Activated CD4-positive, alpha-beta T cell treated with anti-CD3 and anti-CD28 coated beads, Interleukin-2, amount 10 ng/mL, durations not matched to agents 7 days and 5 days (primary cell): ENCODE results near the gene ATE1. TPM values are rescaled to one million over a fixed set of nuclear protein-coding genes. Genes with fewer than 3 reads are reported as not detected.
"Not testable (repeated sequence)": the region's sequence is repeated elsewhere in the genome, so short reads cannot be mapped to it uniquely, and the experiment has no call there.

Source experiments
- CTCF ChIA-PET: fragments of 350-600 bp; sonication (Branson Sonifier 250); formaldehyde crosslinking; loops from one replicate; lab custom pipeline; 2021; ENCODE audit warnings: antibody characterized with exemption; lab: Charles Lee
- POLR2A ChIA-PET: fragments of 350-600 bp; sonication (Branson Sonifier 250); formaldehyde crosslinking; loops from one replicate; lab custom pipeline; 2021; ENCODE audit warnings: antibody characterized with exemption; lab: Charles Lee
- DNase-seq: peaks from one replicate; pipeline ENCODE4 v3.0.0-alpha.2; 2020
- H3K27ac Mint-ChIP-seq: one replicate; pipeline ENCODE4 v1.8.0; 2021; ENCODE audit warnings: mild to moderate bottlenecking, moderate library complexity, mixed read lengths
- H3K27me3 Mint-ChIP-seq: one replicate; pipeline ENCODE4 v1.8.0; 2021; ENCODE audit warnings: mixed read lengths
- H3K36me3 Mint-ChIP-seq: one replicate; pipeline ENCODE4 v1.8.0; 2021; ENCODE audit warnings: low read depth, mixed read lengths
- H3K4me1 Mint-ChIP-seq: one replicate; pipeline ENCODE4 v1.8.0; 2021; ENCODE audit warnings: mixed read lengths
- H3K4me3 Mint-ChIP-seq: one replicate; pipeline ENCODE4 v1.8.0; 2021; ENCODE audit warnings: mild to moderate bottlenecking, moderate library complexity, mixed read lengths
- H3K9me3 Mint-ChIP-seq: one replicate; pipeline ENCODE4 v1.8.0; 2021; ENCODE audit warnings: mixed read lengths
- total RNA-seq, 2 experiments: library from RNA; stranded (reverse); gene quantifications; one replicate each; pipeline ENCODE4 v1.2.3, GENCODE V29; 2021

Gene ATE1
- total RNA-seq, 2 experiments from 2014 or later, result 23.1 to 24.4 TPM

DNA sequence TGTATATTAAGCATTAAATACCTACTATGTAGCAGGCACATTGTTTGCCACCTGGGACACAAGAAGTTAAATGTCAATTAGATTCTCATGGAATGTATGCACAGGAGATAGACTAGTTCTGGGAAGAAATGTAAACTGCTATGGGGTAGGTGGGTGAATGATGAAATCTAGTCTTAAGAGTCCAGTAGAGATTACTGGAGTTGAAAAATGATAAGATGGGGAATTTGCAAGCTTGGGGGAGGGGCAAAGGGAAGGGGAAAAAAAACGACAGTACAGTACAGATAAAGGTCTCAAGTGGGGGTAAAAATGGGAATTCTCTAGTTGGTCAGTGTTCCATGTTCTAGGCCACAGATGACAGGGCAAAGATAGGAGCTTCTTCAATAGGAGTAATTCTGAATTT, 94.4 kb downstream of the ATE1 start:
- Mint-ChIP-seq H3K4me3 (no peak overlapping the region), H3K4me1 (peaks cover 3% of the 10 kb centered on the region), H3K27ac (no peak overlapping the region), H3K27me3 (no peaks in the 10 kb centered on the region), H3K36me3 (peaks cover 6% of the 10 kb centered on the region), H3K9me3 (no peaks in the 10 kb centered on the region)
- CTCF ChIA-PET, result interaction anchor here (1.1 kb wide), 1 partner anchor 21 kb away, joined by 3 read pairs; no protein-coding TSS in a partner anchor
- no peak for DNase-seq
- POLR2A ChIA-PET, result no interaction called here

DNA sequence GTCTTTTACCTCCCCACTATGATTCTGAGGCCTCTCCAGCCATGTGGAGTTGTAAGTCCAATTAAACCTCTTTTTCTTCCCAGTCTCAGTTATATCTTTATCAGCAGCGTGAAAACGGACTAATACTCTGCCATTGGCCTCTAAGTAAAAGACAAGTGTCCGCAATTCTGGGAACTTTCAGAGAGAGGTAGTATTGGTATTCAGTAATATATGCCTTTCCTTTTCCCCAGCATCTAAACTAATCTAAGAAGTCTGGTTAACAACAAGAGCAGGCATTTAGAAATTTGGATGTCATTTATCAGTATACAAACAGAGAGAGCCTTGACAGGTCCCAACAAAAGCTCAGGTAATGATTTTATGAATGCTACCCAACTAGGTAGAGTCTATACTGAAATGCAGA, 95.2 kb downstream of the ATE1 start:
- H3K27me3 Mint-ChIP-seq, result no peaks in the 10 kb centered on the region
- H3K4me3 Mint-ChIP-seq, result no peak overlapping the region
- H3K9me3 Mint-ChIP-seq, result no peaks in the 10 kb centered on the region
- no peak for DNase-seq
- H3K4me1 Mint-ChIP-seq, result no peaks in the 10 kb centered on the region
- ChIA-PET POLR2A (no interaction called here), CTCF (no interaction called here)
- no peak overlapping the region for H3K27ac Mint-ChIP-seq
- H3K36me3 Mint-ChIP-seq, result peaks cover 13% of the 10 kb centered on the region

DNA sequence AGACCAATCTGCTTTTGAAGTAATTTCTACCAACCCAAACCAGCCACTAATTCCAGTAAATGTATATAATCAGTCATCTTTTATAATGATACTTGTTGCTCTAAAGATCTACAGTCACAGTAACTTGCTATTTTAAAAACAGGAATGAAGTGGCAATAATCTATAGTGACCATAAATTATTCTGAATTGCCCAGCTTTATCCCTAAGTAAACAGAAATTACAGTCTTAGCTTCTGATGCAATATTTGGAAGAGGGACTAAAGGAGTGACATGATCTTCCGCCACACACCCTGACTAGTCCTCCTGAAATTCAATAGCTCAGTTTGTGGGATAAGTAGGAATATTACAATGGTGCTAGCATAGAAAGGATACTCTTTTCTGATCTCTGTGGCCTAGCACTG, 96.1 kb downstream of the ATE1 start:
- DNase-seq, result no peak
- ChIA-PET POLR2A (no interaction called here), CTCF (interaction anchor here (0.6 kb wide), 1 partner anchor 19 kb away, joined by 3 read pairs; no protein-coding TSS in a partner anchor)
- no peak overlapping the region for H3K4me3 Mint-ChIP-seq
- H3K36me3 Mint-ChIP-seq, result peaks cover 19% of the 10 kb centered on the region
- no peaks in the 10 kb centered on the region for H3K4me1 Mint-ChIP-seq
- no peak overlapping the region for H3K27ac Mint-ChIP-seq
- H3K27me3 Mint-ChIP-seq, result no peaks in the 10 kb centered on the region
- no peaks in the 10 kb centered on the region for H3K9me3 Mint-ChIP-seq

GRCh38 chr10:121831237-121831636, 96.6 kb downstream of the ATE1 start:
- Mint-ChIP-seq H3K4me1 (no peaks in the 10 kb centered on the region), H3K27me3 (no peaks in the 10 kb centered on the region), H3K9me3 (no peaks in the 10 kb centered on the region), H3K4me3 (no peak overlapping the region), H3K36me3 (peaks cover 20% of the 10 kb centered on the region), H3K27ac (no peak overlapping the region)
- DNase-seq, result no peak
- ChIA-PET CTCF (no interaction called here), POLR2A (no interaction called here)

DNA sequence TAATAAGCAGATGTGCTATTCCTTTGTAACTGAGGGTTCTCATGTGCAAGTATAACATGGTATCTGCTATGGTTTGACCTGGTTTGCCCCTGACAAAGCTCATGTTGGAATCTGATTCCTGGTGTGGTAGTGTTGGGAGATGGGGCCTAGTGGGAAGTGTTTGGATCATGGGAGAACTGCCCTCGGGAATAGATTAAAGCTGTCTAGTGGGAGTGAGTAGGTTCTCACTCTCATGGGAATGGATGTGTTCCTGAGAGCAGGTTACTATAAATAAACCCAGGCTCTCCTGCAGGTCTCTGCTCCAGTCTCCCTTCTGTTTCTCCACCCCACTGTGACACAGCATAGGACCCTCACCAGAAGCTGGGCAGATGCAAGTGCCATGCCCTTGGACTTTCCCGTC, 97.7 kb downstream of the ATE1 start:
- POLR2A ChIA-PET, result no interaction called here
- DNase-seq, result no peak
- Mint-ChIP-seq H3K9me3 (no peaks in the 10 kb centered on the region), H3K36me3 (peaks cover 18% of the 10 kb centered on the region), H3K27ac (no peak overlapping the region), H3K27me3 (no peaks in the 10 kb centered on the region), H3K4me3 (no peak overlapping the region), H3K4me1 (no peaks in the 10 kb centered on the region)
- CTCF ChIA-PET, result interaction anchor here (0.5 kb wide), 1 partner anchor 161 kb away, joined by 3 read pairs; no protein-coding TSS in a partner anchor

- CTCF ChIA-PET, result no interaction called here
- Mint-ChIP-seq H3K4me1 (no peaks in the 10 kb centered on the region), H3K36me3 (peaks cover 16% of the 10 kb centered on the region), H3K27me3 (no peaks in the 10 kb centered on the region), H3K27ac (no peak overlapping the region), H3K9me3 (no peaks in the 10 kb centered on the region), H3K4me3 (no peak overlapping the region)
- no peak for DNase-seq
- POLR2A ChIA-PET, result no interaction called here
These were observed 99.8 kb downstream of the ATE1 start for GRCh38 chr10:121828045-121828444.

DNA sequence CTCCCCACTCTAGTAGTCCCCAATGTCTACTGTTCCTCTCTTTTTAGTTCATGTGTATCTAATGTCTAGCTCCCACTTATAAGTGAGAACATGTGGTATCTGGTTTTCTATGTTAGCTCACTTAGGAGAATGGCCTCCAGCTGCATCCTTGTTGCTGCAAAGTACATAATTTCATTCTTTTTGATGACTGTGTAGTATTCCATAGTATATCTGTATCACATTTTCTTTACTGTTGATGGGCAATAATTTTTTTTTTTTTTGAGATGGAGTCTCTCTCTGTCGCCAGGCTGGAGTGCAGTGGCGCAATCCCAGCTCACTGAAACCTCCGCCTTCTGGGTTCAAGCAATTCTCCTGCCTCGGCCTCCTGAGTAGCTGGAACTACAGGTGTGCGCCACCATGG, 101.1 kb downstream of the ATE1 start:
- H3K9me3 Mint-ChIP-seq, POLR2A ChIA-PET, H3K4me3 Mint-ChIP-seq, CTCF ChIA-PET, DNase-seq, H3K4me1 Mint-ChIP-seq, H3K27me3 Mint-ChIP-seq, H3K27ac Mint-ChIP-seq: not testable (repeated sequence)
- peaks cover 16% of the 10 kb centered on the region for H3K36me3 Mint-ChIP-seq

- peak; percentile 8 for DNase-seq
- POLR2A ChIA-PET, result no interaction called here
- H3K27me3 Mint-ChIP-seq, result no peaks in the 10 kb centered on the region
- no peaks in the 10 kb centered on the region for H3K9me3 Mint-ChIP-seq
- peaks cover 14% of the 10 kb centered on the region for H3K36me3 Mint-ChIP-seq
- H3K4me1 Mint-ChIP-seq, result no peaks in the 10 kb centered on the region
- no peak overlapping the region for H3K4me3 Mint-ChIP-seq
- no peak overlapping the region for H3K27ac Mint-ChIP-seq
- CTCF ChIA-PET, result interaction anchor here (0.5 to 2.1 kb wide), 3 partner anchors 11 to 64 kb away, joined by 3 to 4 read pairs (median 3); no protein-coding TSS in a partner anchor
These were observed 103.8 kb downstream of the ATE1 start for GRCh38 chr10:121823993-121824463.

GRCh38 chr10:121822724-121823123, 105.1 kb downstream of the ATE1 start:
- Mint-ChIP-seq H3K27ac (no peak overlapping the region), H3K9me3 (no peaks in the 10 kb centered on the region), H3K4me3 (no peak overlapping the region), H3K27me3 (no peaks in the 10 kb centered on the region), H3K4me1 (no peaks in the 10 kb centered on the region), H3K36me3 (peaks cover 8% of the 10 kb centered on the region)
- DNase-seq, result no peak
- POLR2A ChIA-PET, result no interaction called here
- CTCF ChIA-PET, result no interaction called here

DNA sequence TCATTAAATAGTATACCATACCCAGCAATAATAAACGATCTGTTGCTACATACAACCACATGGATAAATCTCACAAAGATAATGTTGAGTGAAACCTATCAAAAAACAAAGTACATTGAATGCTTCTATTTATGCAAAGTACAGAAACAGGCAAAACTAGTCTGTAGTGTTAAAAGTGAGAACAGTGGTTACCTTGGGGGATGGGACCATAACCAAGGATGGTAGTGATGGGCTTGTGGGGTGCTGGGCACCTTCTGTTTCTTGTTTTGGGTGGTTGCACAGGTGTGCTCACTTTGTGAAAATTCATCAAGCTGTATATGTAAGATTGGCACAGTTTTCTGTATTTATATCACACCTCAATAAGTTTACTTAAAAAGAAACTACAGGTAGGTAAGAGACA, 105.7 kb downstream of the ATE1 start:
- CTCF ChIA-PET, result interaction anchor here (0.6 kb wide), 1 partner anchor 171 kb away, joined by 4 read pairs; no protein-coding TSS in a partner anchor
- Mint-ChIP-seq H3K27me3 (no peaks in the 10 kb centered on the region), H3K27ac (no peak overlapping the region), H3K36me3 (peaks cover 3% of the 10 kb centered on the region), H3K4me1 (no peaks in the 10 kb centered on the region), H3K9me3 (no peaks in the 10 kb centered on the region), H3K4me3 (no peak overlapping the region)
- no peak for DNase-seq
- POLR2A ChIA-PET, result no interaction called here

- ChIA-PET CTCF (no interaction called here), POLR2A (no interaction called here)
- Mint-ChIP-seq H3K4me1 (no peaks in the 10 kb centered on the region), H3K4me3 (no peak overlapping the region), H3K27ac (no peak overlapping the region), H3K27me3 (no peaks in the 10 kb centered on the region), H3K9me3 (no peaks in the 10 kb centered on the region), H3K36me3 (peaks cover 2% of the 10 kb centered on the region)
- no peak for DNase-seq
These were observed 108.8 kb downstream of the ATE1 start for GRCh38 chr10:121819049-121819448.

GRCh38 chr10:121818599-121818998, 109.2 kb downstream of the ATE1 start:
- no peaks in the 10 kb centered on the region for H3K27me3 Mint-ChIP-seq
- H3K36me3 Mint-ChIP-seq, result peaks cover 2% of the 10 kb centered on the region
- no peak overlapping the region for H3K4me3 Mint-ChIP-seq
- H3K27ac Mint-ChIP-seq, result no peak overlapping the region
- POLR2A ChIA-PET, result no interaction called here
- no peaks in the 10 kb centered on the region for H3K4me1 Mint-ChIP-seq
- no peaks in the 10 kb centered on the region for H3K9me3 Mint-ChIP-seq
- CTCF ChIA-PET, result no interaction called here
- DNase-seq, result no peak

- H3K27ac Mint-ChIP-seq, result no peak overlapping the region
- H3K4me3 Mint-ChIP-seq, result no peak overlapping the region
- ChIA-PET POLR2A (no interaction called here), CTCF (no interaction called here)
- DNase-seq, result no peak
- H3K4me1 Mint-ChIP-seq, result no peaks in the 10 kb centered on the region
- H3K9me3 Mint-ChIP-seq, result no peaks in the 10 kb centered on the region
- peaks cover 2% of the 10 kb centered on the region for H3K36me3 Mint-ChIP-seq
- H3K27me3 Mint-ChIP-seq, result no peaks in the 10 kb centered on the region
These were observed 111.6 kb downstream of the ATE1 start for GRCh38 chr10:121816197-121816596.

- H3K27me3 Mint-ChIP-seq, result no peaks in the 10 kb centered on the region
- no peak overlapping the region for H3K27ac Mint-ChIP-seq
- no peak for DNase-seq
- H3K4me1 Mint-ChIP-seq, result no peaks in the 10 kb centered on the region
- H3K9me3 Mint-ChIP-seq, result no peaks in the 10 kb centered on the region
- H3K4me3 Mint-ChIP-seq, result no peak overlapping the region
- CTCF ChIA-PET, result no interaction called here
- peaks cover 2% of the 10 kb centered on the region for H3K36me3 Mint-ChIP-seq
- POLR2A ChIA-PET, result no interaction called here
These were observed 114.0 kb downstream of the ATE1 start for GRCh38 chr10:121813857-121814256.
